CD8-positive, alpha-beta memory T cell (primary cell): ENCODE measurements around the gene MAP2K5. TPM values are rescaled to one million over a fixed set of nuclear protein-coding genes. Genes with fewer than 3 reads are reported as not detected.

Experiments
- CTCF ChIA-PET: fragments of 350-600 bp; sonication (Branson Sonifier 250); formaldehyde crosslinking; loops from one replicate; lab custom pipeline; 2021; ENCODE audit warnings: antibody characterized with exemption; lab: Charles Lee
- POLR2A ChIA-PET: fragments of 350-600 bp; sonication (Branson Sonifier 250); formaldehyde crosslinking; loops from one replicate; lab custom pipeline; 2021; ENCODE audit warnings: antibody characterized with exemption; lab: Charles Lee
- DNase-seq, 5 donors: peaks; one replicate each; pipeline versions ENCODE4 v3.0.0 to v3.0.0-alpha.2; 2020 to 2022; ENCODE audit warnings: mixed read lengths in 1 of 5
- H3K27ac ChIP-seq: one replicate; pipeline ENCODE4 v1.7.0; 2013; ENCODE audit warnings: low read depth, mild to moderate bottlenecking, low read length, moderate library complexity
- H3K27me3 ChIP-seq: 2 replicates; pipeline ENCODE4 v1.7.0; 2013; ENCODE audit warnings: low read length, mild to moderate bottlenecking; ENCODE audit not compliant: insufficient read depth, poor library complexity, severe bottlenecking
- H3K36me3 ChIP-seq: 2 replicates; pipeline ENCODE4 v1.7.0; 2013; ENCODE audit warnings: mild to moderate bottlenecking, low read length, moderate library complexity; ENCODE audit not compliant: insufficient read depth
- H3K4me1 ChIP-seq: 2 replicates; pipeline ENCODE4 v1.7.0; 2013; ENCODE audit warnings: mild to moderate bottlenecking, low read length, moderate library complexity; ENCODE audit not compliant: insufficient read depth
- H3K4me3 ChIP-seq: 2 replicates; pipeline ENCODE4 v1.7.0; 2013; ENCODE audit warnings: mild to moderate bottlenecking, low read length
- H3K9me3 ChIP-seq: 2 replicates; pipeline ENCODE4 v1.7.0; 2013; ENCODE audit warnings: mild to moderate bottlenecking, low read length
- H3K27ac Mint-ChIP-seq, 8 donors: one replicate each; pipeline ENCODE4 v1.8.0; 2020 to 2021; ENCODE audit warnings: mixed read lengths in 8 of 8, mild to moderate bottlenecking in 6 of 8, inconsistent platforms in 3 of 8, moderate library complexity in 3 of 8
- H3K27me3 Mint-ChIP-seq, 2 donors: one replicate each; pipeline ENCODE4 v1.8.0; 2020 to 2021; ENCODE audit warnings: mixed read lengths in 2 of 2, mild to moderate bottlenecking in 1 of 2, moderate library complexity in 1 of 2
- H3K36me3 Mint-ChIP-seq, 3 donors: one replicate each; pipeline ENCODE4 v1.8.0; 2020 to 2021; ENCODE audit warnings: mixed read lengths in 3 of 3, inconsistent platforms in 1 of 3, mild to moderate bottlenecking in 1 of 3
- H3K4me1 Mint-ChIP-seq, 3 donors: one replicate each; pipeline ENCODE4 v1.8.0; 2020 to 2021; ENCODE audit warnings: mixed read lengths in 3 of 3, inconsistent platforms in 1 of 3, mild to moderate bottlenecking in 1 of 3
- H3K4me3 Mint-ChIP-seq, 7 donors: one replicate each; pipeline ENCODE4 v1.8.0; 2020 to 2021; ENCODE audit warnings: mixed read lengths in 7 of 7, mild to moderate bottlenecking in 6 of 7, moderate library complexity in 4 of 7, inconsistent platforms in 2 of 7
- H3K9me3 Mint-ChIP-seq, 5 donors: one replicate each; pipeline ENCODE4 v1.8.0; 2020 to 2022; ENCODE audit warnings: mixed read lengths in 5 of 5, mild to moderate bottlenecking in 3 of 5, moderate library complexity in 2 of 5, inconsistent platforms in 1 of 5
- polyA plus RNA-seq: library from polyadenylated mRNA; unstranded; fragments of 300-500 nt; fragmentation: Illumina TruSeq; gene quantifications from one replicate; pipeline ENCODE4 v1.2.3, GENCODE V29; 2021
- total RNA-seq, 2 experiments: library from RNA; stranded (reverse); gene quantifications; one replicate each; pipeline ENCODE4 v1.2.3, GENCODE V29; 2021

The MAP2K5 gene
- total and polyA plus RNA-seq, 3 experiments from 2014 or later, result 20.0 to 21.4 (median 20.1) TPM

- Mint-ChIP-seq H3K4me3 (no peak overlapping the region), H3K36me3 (peaks cover 0 to 4% (median 0%) of the 10 kb centered on the region in 3 donors), H3K27me3 (peaks cover 6 to 11% of the 10 kb centered on the region in 2 donors), H3K4me1 (no peaks in the 10 kb centered on the region), H3K27ac (peak overlapping the region in 1 of 8 donors; percentile 14), H3K9me3 (no peaks in the 10 kb centered on the region)
- Histone ChIP-seq H3K4me1 (no peaks in the 10 kb centered on the region), H3K9me3 (no peaks in the 10 kb centered on the region), H3K27ac (no peak overlapping the region), H3K36me3 (no peaks in the 10 kb centered on the region), H3K27me3 (no peaks in the 10 kb centered on the region), H3K4me3 (no peak overlapping the region)
- POLR2A ChIA-PET, result interaction anchor here (1.3 kb wide), 1 partner anchor 15 kb away, joined by 3 read pairs; no protein-coding TSS in a partner anchor
- no peak for DNase-seq
- CTCF ChIA-PET, result no interaction called here
Observed at GRCh38 chr15:67855842-67856241, 313.3 kb downstream of the MAP2K5 start.

Other genes starting within 250 kb of the MAP2K5 start
- gene C15orf61, start 21.6 kb upstream of the MAP2K5 start, total RNA-seq, result 1 to 10 TPM; 5.1 to 5.7 TPM
- 10.5 TPM for gene C15orf61, start 21.6 kb upstream of the MAP2K5 start, polyA plus RNA-seq